Effector memory CD8-positive, alpha-beta T cell (primary cell): ENCODE data around the gene LIN7B.

ENCODE experiments used
- ATAC-seq: fragments of 150-1000 bp; cut with Tn5 transposase; replicated peaks from 2 replicates; pipeline ENCODE4 v1.10.0; 2021; ENCODE audit warnings: mild to moderate bottlenecking, moderate library complexity
- DNase-seq, 3 experiments: peaks; one replicate each; pipeline ENCODE4 v3.0.0; 2021
- H3K27ac Mint-ChIP-seq, 2 donors: one replicate each; pipeline ENCODE4 v1.8.0; 2022; ENCODE audit warnings: mild to moderate bottlenecking in 2 of 2, mixed read lengths in 2 of 2, moderate library complexity in 2 of 2
- H3K27me3 Mint-ChIP-seq, 2 donors: one replicate each; pipeline ENCODE4 v1.8.0; 2022; ENCODE audit warnings: mixed read lengths in 2 of 2
- H3K36me3 Mint-ChIP-seq: one replicate; pipeline ENCODE4 v1.8.0; 2022; ENCODE audit warnings: mild to moderate bottlenecking, moderate library complexity, mixed read lengths; ENCODE audit not compliant: insufficient read depth
- H3K4me1 Mint-ChIP-seq, 2 donors: one replicate each; pipeline ENCODE4 v1.8.0; 2022; ENCODE audit warnings: low read depth in 2 of 2, mixed read lengths in 2 of 2
- H3K4me3 Mint-ChIP-seq, 2 donors: one replicate each; pipeline ENCODE4 v1.8.0; 2022; ENCODE audit warnings: mild to moderate bottlenecking in 2 of 2, mixed read lengths in 2 of 2, moderate library complexity in 2 of 2
- H3K9me3 Mint-ChIP-seq, 2 donors: one replicate each; pipeline ENCODE4 v1.8.0; 2022; ENCODE audit warnings: mixed read lengths in 2 of 2

Gene LIN7B

DNA sequence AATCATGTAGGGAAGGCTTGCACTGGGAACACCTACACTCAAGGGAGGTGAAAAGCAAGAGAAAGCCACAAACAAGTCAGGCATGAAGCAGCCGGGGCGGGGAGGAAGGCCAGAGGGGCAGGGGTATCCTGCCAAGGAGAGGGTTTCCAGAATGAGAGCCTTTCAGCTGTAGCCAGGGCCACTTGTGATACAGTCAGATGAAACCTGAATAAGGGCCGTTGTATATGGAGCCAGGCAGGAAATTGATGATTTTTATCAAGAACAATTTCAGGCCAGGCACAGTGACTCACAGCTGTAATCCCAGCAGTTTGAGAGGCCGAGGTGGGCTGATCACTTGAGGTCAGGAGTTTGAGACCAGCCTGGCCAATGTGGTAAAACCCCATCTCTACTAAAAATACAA, 47.8 kb downstream of the LIN7B start:
- Mint-ChIP-seq H3K9me3 (no peaks in the 10 kb centered on the region), H3K27ac (no peak overlapping the region), H3K36me3 (peaks cover 3% of the 10 kb centered on the region), H3K4me1 (peaks cover 6% of the 10 kb centered on the region in 2 donors), H3K4me3 (no peak overlapping the region), H3K27me3 (peaks cover 53 to 74% of the 10 kb centered on the region in 2 donors)
- DNase-seq (no peak), ATAC-seq (no peak)

DNA sequence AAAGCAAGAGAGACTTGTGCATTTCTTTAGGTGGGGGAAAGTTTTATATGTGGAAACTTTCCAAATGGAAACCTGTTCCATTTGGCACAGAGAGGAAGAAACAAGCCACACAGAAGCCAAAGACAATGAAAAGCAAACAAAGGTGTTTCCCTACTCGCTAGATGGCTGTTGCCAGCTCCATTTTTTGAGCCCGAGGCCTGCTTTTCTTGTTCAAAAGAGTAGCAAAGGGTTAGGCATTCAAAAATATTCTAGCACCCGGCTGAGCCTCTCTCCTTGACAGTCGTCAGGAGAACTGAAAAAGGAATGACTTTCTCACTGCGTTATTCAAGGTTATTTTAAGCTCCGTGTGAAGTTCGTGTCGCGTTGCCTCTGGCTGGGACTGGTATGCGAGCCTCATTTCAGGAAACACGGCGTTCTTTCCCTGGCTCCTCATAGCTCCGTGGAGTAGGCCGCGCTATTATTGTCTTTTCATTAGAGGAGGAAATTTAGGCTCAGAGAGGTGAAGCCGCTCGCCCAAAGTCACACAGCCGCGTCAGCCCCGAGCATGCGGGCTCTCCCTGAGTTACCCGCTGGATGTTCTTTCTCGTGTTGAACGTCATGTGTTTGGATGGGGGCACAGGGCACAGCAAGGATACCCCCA, 51.1 kb downstream of the LIN7B start:
- no peak overlapping the region for H3K4me3 Mint-ChIP-seq
- H3K9me3 Mint-ChIP-seq: no peaks in the 10 kb centered on the region
- no peak for ATAC-seq
- H3K27me3 Mint-ChIP-seq: peaks cover 29 to 60% of the 10 kb centered on the region in 2 donors
- H3K27ac Mint-ChIP-seq: no peak overlapping the region
- H3K36me3 Mint-ChIP-seq: peaks cover under 1% of the 10 kb centered on the region
- no peak for DNase-seq
- H3K4me1 Mint-ChIP-seq: no peaks in the 10 kb centered on the region

DNA sequence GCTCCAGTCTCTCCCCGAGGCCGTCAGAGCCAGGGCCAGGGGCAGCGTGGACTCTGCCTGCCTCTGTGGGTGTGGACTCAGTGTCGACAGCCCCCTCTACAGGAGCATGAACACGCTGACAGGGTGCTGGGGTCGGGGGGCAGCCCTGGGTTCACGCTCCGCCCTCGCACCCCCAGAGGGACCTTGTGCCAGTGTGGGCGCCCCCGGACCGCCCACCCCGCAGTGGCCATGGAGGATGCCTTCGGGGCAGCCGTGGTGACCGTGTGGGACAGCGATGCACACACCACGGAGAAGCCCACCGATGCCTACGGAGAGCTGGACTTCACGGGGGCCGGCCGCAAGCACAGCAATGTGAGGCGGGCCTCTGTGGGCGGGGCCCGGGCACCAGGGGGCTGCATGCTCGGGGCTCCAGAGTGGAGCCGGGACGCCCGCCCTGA, 51.7 kb downstream of the LIN7B start:
- Mint-ChIP-seq H3K36me3 (no peaks in the 10 kb centered on the region), H3K27me3 (peaks cover 23 to 53% of the 10 kb centered on the region in 2 donors), H3K9me3 (no peaks in the 10 kb centered on the region), H3K4me1 (no peaks in the 10 kb centered on the region), H3K4me3 (no peak overlapping the region), H3K27ac (no peak overlapping the region)
- DNase-seq (no peak), ATAC-seq (no peak)

DNA sequence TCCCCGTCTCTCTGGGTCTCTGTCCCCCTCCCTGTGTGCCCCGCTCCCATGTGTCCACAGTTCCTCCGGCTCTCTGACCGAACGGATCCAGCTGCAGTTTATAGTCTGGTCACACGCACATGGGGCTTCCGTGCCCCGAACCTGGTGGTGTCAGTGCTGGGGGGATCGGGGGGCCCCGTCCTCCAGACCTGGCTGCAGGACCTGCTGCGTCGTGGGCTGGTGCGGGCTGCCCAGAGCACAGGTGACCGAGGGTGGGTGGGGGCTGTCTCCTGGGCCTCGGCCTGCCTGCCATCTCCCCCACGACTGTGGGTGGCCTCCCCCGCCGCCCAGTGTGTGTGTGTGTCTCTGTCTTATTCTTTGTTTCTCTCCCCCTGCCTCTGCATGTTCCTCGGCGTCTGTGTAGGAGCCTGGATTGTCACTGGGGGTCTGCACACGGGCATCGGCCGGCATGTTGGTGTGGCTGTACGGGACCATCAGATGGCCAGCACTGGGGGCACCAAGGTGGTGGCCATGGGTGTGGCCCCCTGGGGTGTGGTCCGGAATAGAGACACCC, 53.8 kb downstream of the LIN7B start:
- peaks cover 19 to 40% of the 10 kb centered on the region in 2 donors for H3K27me3 Mint-ChIP-seq
- no peaks in the 10 kb centered on the region for H3K9me3 Mint-ChIP-seq
- ATAC-seq: no peak
- no peak overlapping the region for H3K27ac Mint-ChIP-seq
- no peaks in the 10 kb centered on the region for H3K36me3 Mint-ChIP-seq
- no peak for DNase-seq
- H3K4me1 Mint-ChIP-seq: no peaks in the 10 kb centered on the region
- H3K4me3 Mint-ChIP-seq: no peak overlapping the region
